HG03025 (cell line): Measurements from ENCODE around the gene GPR27.

Source experiments
- ATAC-seq: cut with Tn5 transposase; IDR thresholded peaks from one replicate; pipeline ENCODE4 v1.9.1; 2021; ENCODE audit warnings: mild to moderate bottlenecking, moderate library complexity; ENCODE audit not compliant: unreplicated experiment, low FRiP score

GPR27 gene

GRCh38 chr3:71784201-71784913 lies 30.7 kb downstream of the GPR27 start:
- ATAC-seq = no peak

GRCh38 chr3:71784914-71785531 lies 31.4 kb downstream of the GPR27 start, which contains the start of gene PROK2:
Gene PROK2, minus strand, starts transcription at chr3:71785148. Its CDS starts 96 bp downstream, at chr3:71785052.
- ATAC-seq = no peak

GRCh38 chr3:71785532-71786216 lies 32.0 kb downstream of the GPR27 start:
- no peak for ATAC-seq

- ATAC-seq = no peak
Observed at GRCh38 chr3:71786217-71786549, 32.5 kb downstream of the GPR27 start.

- no peak for ATAC-seq
Observed at GRCh38 chr3:71786551-71786950, 32.9 kb downstream of the GPR27 start.

- ATAC-seq = no peak
Observed at GRCh38 chr3:71787851-71788405, 34.3 kb downstream of the GPR27 start.

- ATAC-seq = no peak
Observed at GRCh38 chr3:71789922-71790321, 36.3 kb downstream of the GPR27 start.

- ATAC-seq = no peak
Observed at GRCh38 chr3:71791634-71792033, 38.0 kb downstream of the GPR27 start.

- no peak for ATAC-seq
Observed at GRCh38 chr3:71796290-71796689, 42.6 kb downstream of the GPR27 start.

GRCh38 chr3:71797455-71797854 lies 43.8 kb downstream of the GPR27 start:
- ATAC-seq = no peak

GRCh38 chr3:71800023-71800422 lies 46.4 kb downstream of the GPR27 start:
- no peak for ATAC-seq

GRCh38 chr3:71801986-71802385 lies 48.3 kb downstream of the GPR27 start:
- ATAC-seq = no peak

GRCh38 chr3:71803248-71803647 lies 49.6 kb downstream of the GPR27 start:
- ATAC-seq = no peak

GRCh38 chr3:71805199-71805598 lies 51.5 kb downstream of the GPR27 start:
- no peak for ATAC-seq

- ATAC-seq = no peak
Observed at GRCh38 chr3:71805691-71806090, 52.0 kb downstream of the GPR27 start.
